ENCODE results near the gene RNF112. TPM values are rescaled to one million over a fixed set of nuclear protein-coding genes. Genes with fewer than 3 reads are reported as not detected.

RNF112 gene
- total RNA-seq, 1 experiment from 2014 or later = 4.9 TPM

- no peak for TF ChIP-seq SP1 (CRISPR knock-in tag; conservative IDR thresholded peaks at IDR 0.05)
- no peak for TF ChIP-seq ZNF416 (CRISPR knock-in tag; IDR thresholded peaks at IDR 0.05)
- TF ChIP-seq ESRRA (CRISPR knock-in tag; IDR thresholded peaks at IDR 0.05; ENCODE audit: borderline replicate concordance) = no peak
- no peak for TF ChIP-seq ZNF532 (CRISPR knock-in tag; IDR thresholded peaks at IDR 0.05; ENCODE audit: borderline replicate concordance)
- peak; percentile 48; the same call in 1 of the 2 replicates for TF ChIP-seq HMGXB4 (CRISPR knock-in tag; IDR thresholded peaks at IDR 0.05)
- no peak for TF ChIP-seq HMGA2 (CRISPR knock-in tag; IDR thresholded peaks at IDR 0.05)
- TF ChIP-seq SMAD3 (CRISPR knock-in tag; IDR thresholded peaks at IDR 0.05; ENCODE audit: borderline replicate concordance) = no peak
- TF ChIP-seq GABPB1 (CRISPR knock-in tag; IDR thresholded peaks at IDR 0.05) = no peak
- no peak; the same call in 1 of the 2 replicates for TF ChIP-seq RELA (CRISPR knock-in tag; IDR thresholded peaks at IDR 0.05; ENCODE audit: borderline replicate concordance)
- TF ChIP-seq ATF3 (CRISPR knock-in tag; conservative IDR thresholded peaks at IDR 0.05) = no peak
- no peak for TF ChIP-seq JUN (CRISPR knock-in tag; IDR thresholded peaks at IDR 0.05)
- TF ChIP-seq RORB (CRISPR knock-in tag; IDR thresholded peaks at IDR 0.05) = no peak
- no peak for TF ChIP-seq GTF2I (CRISPR knock-in tag; conservative IDR thresholded peaks at IDR 0.05)
- TF ChIP-seq ETV6 (CRISPR knock-in tag; IDR thresholded peaks at IDR 0.05) = no peak
- TF ChIP-seq TEAD4 (CRISPR knock-in tag; IDR thresholded peaks at IDR 0.05) = no peak
- 0 out of 2 replicates have a peak, but pooled peaks have one; percentile 15 for TF ChIP-seq E2F5 (CRISPR knock-in tag; IDR thresholded peaks at IDR 0.05)
Measured at GRCh38 chr17:19378416-19379360, 32.3 kb upstream of the RNF112 start, which contains the start of gene MAPK7 (continued).

GRCh38 chr17:19379361-19380065 is 31.5 kb upstream of the RNF112 start:
- CTCF ChIA-PET = interaction anchor here (1.3 to 2.6 kb wide), 5 partner anchors 17 to 383 kb away, joined by 5 to 87 read pairs (median 26); partner anchors contain the start of genes ALDH3A2 and B9D1
- POLR2A ChIA-PET = no interaction called here
- peaks cover 42% of the 10 kb centered on the region for H3K36me3 Mint-ChIP-seq
- DNase-seq (ENCODE audit: low spot score) (no peak), ATAC-seq (no peak)
- peaks cover 20% of the 10 kb centered on the region for H3K4me1 Mint-ChIP-seq
- no peak for TF ChIP-seq USF2 (CRISPR knock-in tag; IDR thresholded peaks at IDR 0.05)
- no peak for TF ChIP-seq MLX (CRISPR knock-in tag; IDR thresholded peaks at IDR 0.05)
- TF ChIP-seq CBFB (CRISPR knock-in tag; IDR thresholded peaks at IDR 0.05; ENCODE audit: low read depth) = no peak
- peak overlapping the region; percentile 60 for H3K27ac Mint-ChIP-seq
- H3K4me3 Mint-ChIP-seq = peak overlapping the region; percentile 99
- no peaks in the 10 kb centered on the region for H3K9me3 Mint-ChIP-seq
- no peaks in the 10 kb centered on the region for H3K27me3 Mint-ChIP-seq (ENCODE audit: low read depth)
